GM10266 (cell line): ENCODE results near the gene C22orf23.
"Not testable (repeated sequence)": the region's sequence is repeated elsewhere in the genome, so short reads cannot be mapped to it uniquely, and the experiment has no call there.

Experiments used
- DNase-seq: peaks from one replicate; pipeline ENCODE4 v3.0.0; 2012; ENCODE audit errors: extremely low spot score
- CTCF ChIP-seq: IDR thresholded peaks from 2 replicates; pipeline ENCODE4 v1.5.1; 2012; ENCODE audit warnings: mild to moderate bottlenecking, low read depth; ENCODE audit not compliant: control insufficient read depth, insufficient read depth; ENCODE audit errors: missing control alignments

C22orf23 gene

GRCh38 chr22:37957232-37957631, 3.8 kb upstream of the C22orf23 start:
- no peak for DNase-seq
- no peak for TF ChIP-seq CTCF

GRCh38 chr22:37955825-37956397, 2.5 kb upstream of the C22orf23 start:
- DNase-seq, result not testable (repeated sequence)

- no peak for TF ChIP-seq CTCF
Measured at GRCh38 chr22:37954686-37955085, 1.3 kb upstream of the C22orf23 start.

GRCh38 chr22:37953062-37953436, 352 bp downstream of the C22orf23 start:
- TF ChIP-seq CTCF, result no peak

More at GRCh38 chr22:37954686-37955085, 1.3 kb upstream of the C22orf23 start:
- DNase-seq, result no peak

GRCh38 chr22:37952629-37953028, 772 bp downstream of the C22orf23 start:
- DNase-seq, result not testable (repeated sequence)

More at GRCh38 chr22:37953062-37953436, 352 bp downstream of the C22orf23 start:
- no peak for DNase-seq

- TF ChIP-seq CTCF, result no peak
- DNase-seq, result no peak
Measured at GRCh38 chr22:37951305-37951704, 2.1 kb downstream of the C22orf23 start.

- not testable (repeated sequence) for DNase-seq
Measured at GRCh38 chr22:37947142-37947795, 6.1 kb downstream of the C22orf23 start.

- not testable (repeated sequence) for DNase-seq
Measured at GRCh38 chr22:37944423-37944822, 9.0 kb downstream of the C22orf23 start.

GRCh38 chr22:37943825-37944198, 9.6 kb downstream of the C22orf23 start:
- TF ChIP-seq CTCF, result no peak

More at GRCh38 chr22:37943825-37944198, 9.6 kb downstream of the C22orf23 start:
- DNase-seq, result no peak
